ENCODE results near the gene CFAP221.

The CFAP221 gene

GRCh38 chr2:119544075-119544938 is at the start of gene CFAP221:
Gene CFAP221, plus strand, starts transcription at chr2:119544449. Its CDS starts 1,683 bp downstream, at chr2:119546132.
- DNase-seq (ENCODE audit: low read depth in 2 of 2) = no peak

GRCh38 chr2:119495948-119496347 is 48.3 kb upstream of the CFAP221 start:
- DNase-seq (ENCODE audit: low read depth in 2 of 2) = no peak

GRCh38 chr2:119496682-119497081 is 47.6 kb upstream of the CFAP221 start:
- no peak for DNase-seq (ENCODE audit: low read depth in 2 of 2)

- no peak for DNase-seq (ENCODE audit: low read depth in 2 of 2)
Observed at GRCh38 chr2:119508756-119509155, 35.5 kb upstream of the CFAP221 start.

- no peak for DNase-seq (ENCODE audit: low read depth in 2 of 2)
Observed at GRCh38 chr2:119511989-119512388, 32.3 kb upstream of the CFAP221 start.

- DNase-seq (ENCODE audit: low read depth in 2 of 2) = no peak
Observed at GRCh38 chr2:119512946-119513345, 31.3 kb upstream of the CFAP221 start.

- DNase-seq (ENCODE audit: low read depth in 2 of 2) = no peak
Observed at GRCh38 chr2:119513832-119514231, 30.4 kb upstream of the CFAP221 start.

- no peak for DNase-seq (ENCODE audit: low read depth in 2 of 2)
Observed at GRCh38 chr2:119516121-119516520, 28.1 kb upstream of the CFAP221 start.

- no peak for DNase-seq (ENCODE audit: low read depth in 2 of 2)
Observed at GRCh38 chr2:119517433-119517832, 26.8 kb upstream of the CFAP221 start.

- DNase-seq (ENCODE audit: low read depth in 2 of 2) = no peak
Observed at GRCh38 chr2:119518401-119519056, 25.7 kb upstream of the CFAP221 start.

GRCh38 chr2:119519057-119519408 is 25.2 kb upstream of the CFAP221 start:
- DNase-seq (ENCODE audit: low read depth in 2 of 2) = no peak

GRCh38 chr2:119520696-119521432 is 23.4 kb upstream of the CFAP221 start:
- DNase-seq (ENCODE audit: low read depth in 2 of 2) = no peak

GRCh38 chr2:119521433-119522050 is 22.7 kb upstream of the CFAP221 start:
- no peak for DNase-seq (ENCODE audit: low read depth in 2 of 2)

- no peak for DNase-seq (ENCODE audit: low read depth in 2 of 2)
Observed at GRCh38 chr2:119522671-119523070, 21.6 kb upstream of the CFAP221 start.

- no peak for DNase-seq (ENCODE audit: low read depth in 2 of 2)
Observed at GRCh38 chr2:119523383-119523951, 20.8 kb upstream of the CFAP221 start.

GRCh38 chr2:119523952-119524694 is 20.1 kb upstream of the CFAP221 start, which contains the start of gene SCTR:
Gene SCTR, minus strand, starts transcription at chr2:119524483. Its CDS starts 257 bp downstream, at chr2:119524226.
- no peak for DNase-seq (ENCODE audit: low read depth in 2 of 2)

GRCh38 chr2:119525614-119526013 is 18.6 kb upstream of the CFAP221 start:
- DNase-seq (ENCODE audit: low read depth in 2 of 2) = no peak

GRCh38 chr2:119527999-119528398 is 16.2 kb upstream of the CFAP221 start:
- DNase-seq (ENCODE audit: low read depth in 2 of 2) = no peak

GRCh38 chr2:119531292-119531691 is 13.0 kb upstream of the CFAP221 start:
- DNase-seq (ENCODE audit: low read depth in 2 of 2) = no peak

- DNase-seq (ENCODE audit: low read depth in 2 of 2) = no peak
Observed at GRCh38 chr2:119533560-119533959, 10.7 kb upstream of the CFAP221 start.

- no peak for DNase-seq (ENCODE audit: low read depth in 2 of 2)
Observed at GRCh38 chr2:119536211-119536610, 8.0 kb upstream of the CFAP221 start.

Data from stimulated activated CD8-positive, alpha-beta memory T cell treated with anti-CD3 and anti-CD28 coated beads, Interleukin-7, amount 100 ng/mL, for 1 hour (primary cell).